Measurements from ENCODE around the gene CRELD1. TPM values are rescaled to one million over a fixed set of nuclear protein-coding genes. Genes with fewer than 3 reads are reported as not detected.

Gene CRELD1
- total and polyA plus RNA-seq, 9 of the 15 experiments (the other 6 are each of a cell fraction or from before 2014, with no cell fraction given): 3.3 to 25.8 (median 16.5) TPM

DNA sequence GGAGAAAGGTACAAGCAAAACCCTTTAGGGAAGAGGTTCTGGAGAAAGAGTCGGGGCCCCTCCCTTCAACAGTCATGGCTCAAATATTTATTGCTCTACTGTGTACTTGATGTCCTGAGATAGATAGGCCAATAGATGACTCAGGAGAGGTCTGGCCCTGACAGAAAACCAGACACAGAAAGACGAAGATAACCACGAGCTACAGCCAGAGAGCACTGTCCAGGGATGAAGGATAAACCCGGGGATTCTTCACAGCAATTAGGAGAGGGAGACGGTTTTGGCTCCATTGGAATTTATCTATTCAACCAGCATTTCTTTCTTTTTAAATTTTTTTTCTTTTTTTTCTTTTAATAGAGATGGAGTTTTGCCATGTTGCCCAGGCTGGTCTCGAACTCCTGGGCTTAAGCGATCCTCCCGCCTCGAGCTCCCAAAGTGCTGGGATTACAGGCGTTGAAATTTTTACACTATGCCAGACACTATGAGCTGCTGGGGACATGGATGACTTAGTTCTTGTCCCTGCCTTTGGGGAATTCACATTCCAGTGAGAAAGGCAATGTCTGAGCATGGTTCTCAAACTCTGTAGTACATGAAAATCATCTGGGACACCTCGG, 49.0 kb upstream of the CRELD1 start (continued):
- TF ChIP-seq, protein P1, sequence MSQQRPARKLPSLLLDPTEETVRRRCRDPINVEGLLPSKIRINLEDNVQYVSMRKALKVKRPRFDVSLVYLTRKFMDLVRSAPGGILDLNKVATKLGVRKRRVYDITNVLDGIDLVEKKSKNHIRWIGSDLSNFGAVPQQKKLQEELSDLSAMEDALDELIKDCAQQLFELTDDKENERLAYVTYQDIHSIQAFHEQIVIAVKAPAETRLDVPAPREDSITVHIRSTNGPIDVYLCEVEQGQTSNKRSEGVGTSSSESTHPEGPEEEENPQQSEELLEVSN (IDR thresholded peaks at IDR 0.05; ENCODE audit: borderline replicate concordance in 1 of 2, extremely low read depth in 1 of 2, insufficient read depth in 1 of 2, insufficient read length in 1 of 2, low read depth in 1 of 2, low read length in 1 of 2, poor library complexity in 1 of 2, severe bottlenecking in 1 of 2): peak in 1 of 2 experiments; percentile 61
- TF ChIP-seq ZNF830 (CRISPR knock-in tag; IDR thresholded peaks at IDR 0.05): no peak
- TF ChIP-seq ZNF644 (tag; IDR thresholded peaks at IDR 0.05; ENCODE audit: low read depth): no peak
- TF ChIP-seq SMC3 (conservative IDR thresholded peaks at IDR 0.05; ENCODE audit: insufficient read depth, low read depth, low read length): no peak
- no peak for TF ChIP-seq ELF2 (CRISPR knock-in tag; IDR thresholded peaks at IDR 0.05)
- no peak for TF ChIP-seq ZNF79 (CRISPR knock-in tag; IDR thresholded peaks at IDR 0.05; ENCODE audit: low read depth)
- no peak for TF ChIP-seq ZNF3 (CRISPR knock-in tag; IDR thresholded peaks at IDR 0.05)
- no peak for TF ChIP-seq BRCA1 (IDR thresholded peaks at IDR 0.05)
- no peak for TF ChIP-seq BRCA1 (CRISPR knock-in tag; IDR thresholded peaks at IDR 0.05)
- no peak for TF ChIP-seq ZNF507 (tag; conservative IDR thresholded peaks at IDR 0.05)
- no peak for TF ChIP-seq HSF4 (CRISPR knock-in tag; IDR thresholded peaks at IDR 0.05; ENCODE audit: borderline replicate concordance)
- TF ChIP-seq CBX1 (IDR thresholded peaks at IDR 0.05; ENCODE audit: low read depth): no peak
- no peak for TF ChIP-seq KLF13 (tag; IDR thresholded peaks at IDR 0.05; ENCODE audit: borderline replicate concordance, low read depth)
- no peak for TF ChIP-seq RBM34 (IDR thresholded peaks at IDR 0.05; ENCODE audit: borderline replicate concordance, insufficient read depth, low read length)
- no peak for TF ChIP-seq ZNF133 (CRISPR knock-in tag; IDR thresholded peaks at IDR 0.05)
- no peak for TF ChIP-seq BACH1 (tag; IDR thresholded peaks at IDR 0.05)
- TF ChIP-seq, protein P2, sequence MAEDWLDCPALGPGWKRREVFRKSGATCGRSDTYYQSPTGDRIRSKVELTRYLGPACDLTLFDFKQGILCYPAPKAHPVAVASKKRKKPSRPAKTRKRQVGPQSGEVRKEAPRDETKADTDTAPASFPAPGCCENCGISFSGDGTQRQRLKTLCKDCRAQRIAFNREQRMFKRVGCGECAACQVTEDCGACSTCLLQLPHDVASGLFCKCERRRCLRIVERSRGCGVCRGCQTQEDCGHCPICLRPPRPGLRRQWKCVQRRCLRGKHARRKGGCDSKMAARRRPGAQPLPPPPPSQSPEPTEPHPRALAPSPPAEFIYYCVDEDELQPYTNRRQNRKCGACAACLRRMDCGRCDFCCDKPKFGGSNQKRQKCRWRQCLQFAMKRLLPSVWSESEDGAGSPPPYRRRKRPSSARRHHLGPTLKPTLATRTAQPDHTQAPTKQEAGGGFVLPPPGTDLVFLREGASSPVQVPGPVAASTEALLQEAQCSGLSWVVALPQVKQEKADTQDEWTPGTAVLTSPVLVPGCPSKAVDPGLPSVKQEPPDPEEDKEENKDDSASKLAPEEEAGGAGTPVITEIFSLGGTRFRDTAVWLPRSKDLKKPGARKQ (CRISPR knock-in tag; IDR thresholded peaks at IDR 0.05): 0 out of 2 replicates have a peak, but pooled peaks have one; percentile 46
- no peak for TF ChIP-seq SLC30A9 (CRISPR knock-in tag; IDR thresholded peaks at IDR 0.05)
- TF ChIP-seq SMARCE1 (IDR thresholded peaks at IDR 0.05): peak; percentile 89
- TF ChIP-seq NONO (IDR thresholded peaks at IDR 0.05; ENCODE audit: low read depth in 2 of 2, low read length in 1 of 2): no peak
- TF ChIP-seq CBX3 (IDR thresholded peaks at IDR 0.05; ENCODE audit: borderline replicate concordance in 1 of 2, low read length in 2 of 2): peak in 1 of 2 experiments; percentile 56; a peak in 1 of 3 replicates
- TF ChIP-seq, protein P3, sequence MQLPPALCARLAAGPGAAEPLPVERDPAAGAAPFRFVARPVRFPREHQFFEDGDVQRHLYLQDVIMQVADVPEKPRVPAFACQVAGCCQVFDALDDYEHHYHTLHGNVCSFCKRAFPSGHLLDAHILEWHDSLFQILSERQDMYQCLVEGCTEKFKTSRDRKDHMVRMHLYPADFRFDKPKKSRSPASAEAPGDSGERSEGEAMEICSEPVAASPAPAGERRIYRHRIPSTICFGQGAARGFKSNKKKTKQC (CRISPR knock-in tag; IDR thresholded peaks at IDR 0.05): no peak
